Osteoblast (primary cell): Measurements from ENCODE around the gene SEMA5B. TPM values are rescaled to one million over a fixed set of nuclear protein-coding genes. Genes with fewer than 3 reads are reported as not detected.

ENCODE experiments used
- DNase-seq: peaks from one replicate; pipeline ENCODE4 v3.0.0; 2011; ENCODE audit warnings: low spot score, mixed read lengths; ENCODE audit not compliant: insufficient read length; ENCODE audit errors: missing footprints
- H2AFZ ChIP-seq: 2 replicates; pipeline ENCODE4 v1.6.0; 2011; ENCODE audit warnings: mild to moderate bottlenecking, low read length
- H3K27ac ChIP-seq: 2 replicates; pipeline ENCODE4 v1.5.1; 2011; ENCODE audit warnings: mild to moderate bottlenecking, low read depth, low read length, moderate library complexity
- H3K27me3 ChIP-seq: 2 replicates; pipeline ENCODE4 v1.6.0; 2012; ENCODE audit warnings: mild to moderate bottlenecking, control low read depth, inconsistent platforms, low read length, moderate library complexity; ENCODE audit not compliant: insufficient read depth
- H3K36me3 ChIP-seq: 2 replicates; pipeline ENCODE4 v1.5.1; 2011; ENCODE audit warnings: mild to moderate bottlenecking, low read length, control low read depth, moderate library complexity; ENCODE audit not compliant: insufficient read depth
- H3K4me1 ChIP-seq: 2 replicates; pipeline ENCODE4 v1.5.1; 2011; ENCODE audit warnings: mild to moderate bottlenecking, low read length, control low read depth, moderate library complexity; ENCODE audit not compliant: insufficient read depth
- H3K4me2 ChIP-seq: 2 replicates; pipeline ENCODE4 v1.6.0; 2011; ENCODE audit warnings: mild to moderate bottlenecking, low read length; ENCODE audit not compliant: insufficient read depth
- H3K4me3 ChIP-seq: fragments of 200-600 bp; sonication (generic); 3 replicates; pipeline ENCODE4 v1.5.1; 2012; ENCODE audit warnings: mild to moderate bottlenecking, low read length, inconsistent platforms; ENCODE audit not compliant: insufficient read depth
- H3K79me2 ChIP-seq: 2 replicates; pipeline ENCODE4 v1.6.0; 2012; ENCODE audit warnings: mild to moderate bottlenecking, low read length, control low read depth, inconsistent platforms; ENCODE audit not compliant: insufficient read depth
- H3K9me3 ChIP-seq: 2 replicates; pipeline ENCODE4 v1.5.1; 2011; ENCODE audit warnings: low read depth, low read length, control low read depth
- H4K20me1 ChIP-seq: 2 replicates; pipeline ENCODE4 v1.6.0; 2012; ENCODE audit warnings: mild to moderate bottlenecking, low read length, control low read depth; ENCODE audit not compliant: insufficient read depth
- CTCF ChIP-seq: IDR thresholded peaks from 2 replicates; pipeline ENCODE4 v1.5.1; 2011; ENCODE audit warnings: mild to moderate bottlenecking, low read depth, low read length, moderate library complexity; ENCODE audit errors: extremely low read depth
- total RNA-seq: library from RNA; depleted of rRNA; stranded (reverse); fragments of >200 nt; gene quantifications from 2 replicates; pipeline ENCODE4 v1.2.3, GENCODE V29; 2012

The SEMA5B gene
- total RNA-seq, 1 donor = not detected

- H4K20me1 ChIP-seq = no peaks in the 10 kb centered on the region
- H3K4me3 ChIP-seq = no peak overlapping the region
- peak; percentile 31 for DNase-seq
- H3K4me2 ChIP-seq = no peak overlapping the region
- peaks cover 30% of the 10 kb centered on the region for H3K27me3 ChIP-seq
- H3K4me1 ChIP-seq = no peaks in the 10 kb centered on the region
- H3K79me2 ChIP-seq = no peaks in the 10 kb centered on the region
- no peak for TF ChIP-seq CTCF
- no peaks in the 10 kb centered on the region for H3K9me3 ChIP-seq
- no peak overlapping the region for H3K27ac ChIP-seq
- H3K36me3 ChIP-seq = no peaks in the 10 kb centered on the region
- no peak overlapping the region for H2AFZ ChIP-seq
These were observed 90.6 kb downstream of the SEMA5B start for GRCh38 chr3:122936986-122937385.

- Histone ChIP-seq H3K4me1 (peaks cover 2% of the 10 kb centered on the region), H2AFZ (no peak overlapping the region), H3K36me3 (no peaks in the 10 kb centered on the region), H4K20me1 (no peaks in the 10 kb centered on the region), H3K9me3 (no peaks in the 10 kb centered on the region), H3K27me3 (peaks cover 30% of the 10 kb centered on the region), H3K79me2 (no peaks in the 10 kb centered on the region), H3K27ac (no peak overlapping the region), H3K4me2 (no peak overlapping the region), H3K4me3 (no peak overlapping the region)
- no peak for DNase-seq
- TF ChIP-seq CTCF = no peak
These were observed 91.2 kb downstream of the SEMA5B start for GRCh38 chr3:122936335-122936734.

GRCh38 chr3:122934251-122934650 lies 93.3 kb downstream of the SEMA5B start:
- Histone ChIP-seq H2AFZ (no peak overlapping the region), H3K4me1 (peaks cover 2% of the 10 kb centered on the region), H3K36me3 (no peaks in the 10 kb centered on the region), H3K9me3 (no peaks in the 10 kb centered on the region), H3K4me3 (no peak overlapping the region), H3K27me3 (peaks cover 44% of the 10 kb centered on the region), H3K4me2 (no peak overlapping the region), H3K79me2 (no peaks in the 10 kb centered on the region), H3K27ac (no peak overlapping the region), H4K20me1 (no peaks in the 10 kb centered on the region)
- TF ChIP-seq CTCF = no peak
- DNase-seq = no peak

- Histone ChIP-seq H3K27me3 (peaks cover 46% of the 10 kb centered on the region), H2AFZ (no peak overlapping the region), H4K20me1 (no peaks in the 10 kb centered on the region), H3K4me1 (peaks cover 2% of the 10 kb centered on the region), H3K4me2 (no peak overlapping the region), H3K79me2 (no peaks in the 10 kb centered on the region), H3K9me3 (no peaks in the 10 kb centered on the region), H3K27ac (no peak overlapping the region), H3K4me3 (no peak overlapping the region), H3K36me3 (no peaks in the 10 kb centered on the region)
- DNase-seq = no peak
- no peak for TF ChIP-seq CTCF
These were observed 95.2 kb downstream of the SEMA5B start for GRCh38 chr3:122932251-122932967.
